CD14-positive monocyte (primary cell): ENCODE results near the gene TCEANC. TPM values are rescaled to one million over a fixed set of nuclear protein-coding genes. Genes with fewer than 3 reads are reported as not detected.
"Not testable (repeated sequence)": the region's sequence is repeated elsewhere in the genome, so short reads cannot be mapped to it uniquely, and the experiment has no call there.

Experiments
- DNase-seq, 3 donors: peaks; one replicate each; pipeline ENCODE4 v3.0.0-alpha.2; 2011 to 2022
- H2AFZ ChIP-seq: 2 replicates; pipeline ENCODE4 v1.6.0; 2012; ENCODE audit warnings: mild to moderate bottlenecking, low read depth, low read length, inconsistent platforms; ENCODE audit not compliant: insufficient read depth, poor library complexity, severe bottlenecking
- H3K27ac ChIP-seq, 2 donors: 1 replicate in 1 of 2; 2 replicates in 1 of 2; pipeline ENCODE4 v1.5.1; 2012 to 2013; ENCODE audit warnings: low read length in 2 of 2, control low read depth in 1 of 2, inconsistent platforms in 1 of 2, low read depth in 1 of 2, mild to moderate bottlenecking in 1 of 2
- H3K27me3 ChIP-seq, 2 donors: one replicate each; pipeline versions ENCODE4 v1.6.0 to v1.6.1; 2011 to 2013; ENCODE audit warnings: low read length in 2 of 2; ENCODE audit not compliant: control insufficient read depth in 2 of 2, insufficient read depth in 2 of 2
- H3K36me3 ChIP-seq, 2 donors: replicated peaks in 1 of 2; 1 replicate in 1 of 2; 2 replicates in 1 of 2; pipeline versions ENCODE4 v1.5.1 to v1.6.1; 2012 to 2013; ENCODE audit warnings: low read length in 2 of 2, control low read depth in 1 of 2, inconsistent platforms in 1 of 2, mild to moderate bottlenecking in 1 of 2; ENCODE audit not compliant: insufficient read depth in 2 of 2, control insufficient read depth in 1 of 2
- H3K4me1 ChIP-seq, 2 donors: 1 replicate in 1 of 2; 2 replicates in 1 of 2; pipeline versions ENCODE4 v1.5.1 to v1.6.1; 2012 to 2013; ENCODE audit warnings: low read length in 2 of 2, control low read depth in 1 of 2, inconsistent platforms in 1 of 2, mild to moderate bottlenecking in 1 of 2, moderate library complexity in 1 of 2; ENCODE audit not compliant: insufficient read depth in 2 of 2, control insufficient read depth in 1 of 2
- H3K4me2 ChIP-seq: replicated peaks from 2 replicates; pipeline ENCODE3; 2012; ENCODE audit warnings: low read length, moderate library complexity, mild to moderate bottlenecking; ENCODE audit not compliant: poor library complexity, severe bottlenecking; ENCODE audit errors: extremely low read depth
- H3K4me3 ChIP-seq, 3 experiments: fragments of 200-600 bp in 1 of 3; sonication (generic) in 1 of 3; replicated peaks in 1 of 3; 1 replicate in 2 of 3; 2 replicates in 1 of 3; pipeline ENCODE4 v1.5.1; 2011 to 2013; ENCODE audit warnings: low read length in 3 of 3, mild to moderate bottlenecking in 3 of 3, control low read depth in 2 of 3, low read depth in 2 of 3, inconsistent platforms in 1 of 3, moderate library complexity in 1 of 3
- H3K79me2 ChIP-seq: 2 replicates; pipeline ENCODE4 v1.6.0; 2012; ENCODE audit warnings: mild to moderate bottlenecking, control low read depth, inconsistent platforms, low read length, moderate library complexity; ENCODE audit not compliant: insufficient read depth
- H3K9ac ChIP-seq: 2 replicates; pipeline ENCODE4 v1.6.0; 2017; ENCODE audit warnings: low read length, mild to moderate bottlenecking; ENCODE audit not compliant: insufficient read depth, poor library complexity, severe bottlenecking
- H3K9me3 ChIP-seq, 2 donors: replicated peaks in 1 of 2; 1 replicate in 1 of 2; 2 replicates in 1 of 2; pipeline versions ENCODE4 v1.5.1 to v1.6.1; 2012 to 2013; ENCODE audit warnings: low read length in 2 of 2, control low read depth in 1 of 2; ENCODE audit not compliant: control insufficient read depth in 1 of 2, insufficient read depth in 1 of 2
- H4K20me1 ChIP-seq: 2 replicates; pipeline ENCODE4 v1.6.0; 2012; ENCODE audit warnings: mild to moderate bottlenecking, low read length, control low read depth, moderate library complexity; ENCODE audit not compliant: insufficient read depth
- H3K27ac Mint-ChIP-seq, 7 donors: one replicate each; pipeline ENCODE4 v1.8.0; 2020; ENCODE audit warnings: mild to moderate bottlenecking in 7 of 7, mixed read lengths in 7 of 7, moderate library complexity in 6 of 7, inconsistent platforms in 2 of 7
- H3K27me3 Mint-ChIP-seq, 3 donors: one replicate each; pipeline ENCODE4 v1.8.0; 2021 to 2022; ENCODE audit warnings: low read depth in 3 of 3, mild to moderate bottlenecking in 3 of 3, mixed read lengths in 3 of 3, moderate library complexity in 3 of 3, inconsistent platforms in 1 of 3
- H3K36me3 Mint-ChIP-seq, 2 donors: one replicate each; pipeline ENCODE4 v1.8.0; 2020; ENCODE audit warnings: mixed read lengths in 2 of 2, inconsistent platforms in 1 of 2, mild to moderate bottlenecking in 1 of 2
- H3K4me1 Mint-ChIP-seq: one replicate; pipeline ENCODE4 v1.8.0; 2020; ENCODE audit warnings: mild to moderate bottlenecking, mixed read lengths
- H3K4me3 Mint-ChIP-seq, 2 donors: one replicate each; pipeline ENCODE4 v1.8.0; 2020; ENCODE audit warnings: mild to moderate bottlenecking in 2 of 2, mixed read lengths in 2 of 2, moderate library complexity in 1 of 2
- H3K9me3 Mint-ChIP-seq, 7 donors: one replicate each; pipeline ENCODE4 v1.8.0; 2020 to 2022; ENCODE audit warnings: mixed read lengths in 7 of 7, mild to moderate bottlenecking in 6 of 7, moderate library complexity in 6 of 7, inconsistent platforms in 2 of 7
- CTCF ChIP-seq: fragments of 200-600 bp; IDR thresholded peaks from one replicate; pipeline ENCODE4 v1.8.0; 2022; ENCODE audit warnings: antibody characterized with exemption, mild to moderate bottlenecking
- WGBS: methylation state at CpG from one replicate; pipeline ENCODE4 v1.1.5; 2013; ENCODE audit warnings: missing lambda C conversion rate; ENCODE audit not compliant: insufficient coverage; 5-methylcytosine and 5-hydroxymethylcytosine counted together
- intact Hi-C, 2 donors: fragments of 100-400 bp; cut with micrococcal nuclease; formaldehyde crosslinking; loops; one replicate each; pipeline versions ENCODE4 v1.15.0 to v1.15.1; 2023
- polyA plus RNA-seq, 3 donors: library from polyadenylated mRNA; depleted of rRNA in 1 of 3; unstranded in 2 of 3; stranded (reverse) in 1 of 3; fragments of 300-500 nt in 2 of 3; fragments of >200 nt in 1 of 3; fragmentation: Illumina TruSeq in 2 of 3; gene quantifications; 1 replicate in 2 of 3; 2 replicates in 1 of 3; pipeline ENCODE4 v1.2.3, GENCODE V29; 2012 to 2021

Gene TCEANC
- polyA plus RNA-seq, 3 donors = 1.6 to 2.8 (median 1.9) TPM

GRCh38 chrX:13676885-13677284 lies 23.9 kb downstream of the TCEANC start:
- intact Hi-C loops = no loop called here
- peaks cover 0 to 15% (median 3%) of the 10 kb centered on the region in 7 donors for H3K9me3 Mint-ChIP-seq

GRCh38 chrX:13679700-13680099 lies 26.8 kb downstream of the TCEANC start:
- H3K27ac ChIP-seq, H3K36me3 Mint-ChIP-seq, DNase-seq, H3K9me3 ChIP-seq, H3K4me3 Mint-ChIP-seq, H3K4me2 ChIP-seq, H3K36me3 ChIP-seq, H3K27me3 ChIP-seq, H2AFZ ChIP-seq, H3K9ac ChIP-seq, H3K4me1 ChIP-seq, intact Hi-C loops, H3K79me2 ChIP-seq, H3K27ac Mint-ChIP-seq, H4K20me1 ChIP-seq, H3K4me1 Mint-ChIP-seq, H3K4me3 ChIP-seq: not testable (repeated sequence)
- H3K9me3 Mint-ChIP-seq = peaks cover 0 to 18% (median 2%) of the 10 kb centered on the region in 7 donors
- 100% methylated on average over 2 of the region's 4 CpGs for WGBS
- H3K27me3 Mint-ChIP-seq = peaks cover 0 to 11% (median 3%) of the 10 kb centered on the region in 3 donors

More at GRCh38 chrX:13676885-13677284, 23.9 kb downstream of the TCEANC start:
- H3K27ac Mint-ChIP-seq = no peak overlapping the region
- Histone ChIP-seq H3K36me3 (no peaks in the 10 kb centered on the region), H3K27ac (no peak overlapping the region), H3K27me3 (no peaks in the 10 kb centered on the region), H3K4me2 (no peak overlapping the region), H3K4me3 (no peak overlapping the region), H3K9me3 (no peaks in the 10 kb centered on the region), H3K4me1 (peaks cover 8 to 10% of the 10 kb centered on the region in 2 donors), H3K79me2 (no peaks in the 10 kb centered on the region), H4K20me1 (no peaks in the 10 kb centered on the region), H3K9ac (no peak overlapping the region), H2AFZ (no peak overlapping the region)
- TF ChIP-seq CTCF = no peak
- H3K4me1 Mint-ChIP-seq = peaks cover 9% of the 10 kb centered on the region
- no peak overlapping the region for H3K4me3 Mint-ChIP-seq
- no peak for DNase-seq
- H3K36me3 Mint-ChIP-seq = no peaks in the 10 kb centered on the region
- H3K27me3 Mint-ChIP-seq = peaks cover 0 to 7% (median 6%) of the 10 kb centered on the region in 3 donors
